ENCODE results near the gene CRIP3.

Gene CRIP3

DNA sequence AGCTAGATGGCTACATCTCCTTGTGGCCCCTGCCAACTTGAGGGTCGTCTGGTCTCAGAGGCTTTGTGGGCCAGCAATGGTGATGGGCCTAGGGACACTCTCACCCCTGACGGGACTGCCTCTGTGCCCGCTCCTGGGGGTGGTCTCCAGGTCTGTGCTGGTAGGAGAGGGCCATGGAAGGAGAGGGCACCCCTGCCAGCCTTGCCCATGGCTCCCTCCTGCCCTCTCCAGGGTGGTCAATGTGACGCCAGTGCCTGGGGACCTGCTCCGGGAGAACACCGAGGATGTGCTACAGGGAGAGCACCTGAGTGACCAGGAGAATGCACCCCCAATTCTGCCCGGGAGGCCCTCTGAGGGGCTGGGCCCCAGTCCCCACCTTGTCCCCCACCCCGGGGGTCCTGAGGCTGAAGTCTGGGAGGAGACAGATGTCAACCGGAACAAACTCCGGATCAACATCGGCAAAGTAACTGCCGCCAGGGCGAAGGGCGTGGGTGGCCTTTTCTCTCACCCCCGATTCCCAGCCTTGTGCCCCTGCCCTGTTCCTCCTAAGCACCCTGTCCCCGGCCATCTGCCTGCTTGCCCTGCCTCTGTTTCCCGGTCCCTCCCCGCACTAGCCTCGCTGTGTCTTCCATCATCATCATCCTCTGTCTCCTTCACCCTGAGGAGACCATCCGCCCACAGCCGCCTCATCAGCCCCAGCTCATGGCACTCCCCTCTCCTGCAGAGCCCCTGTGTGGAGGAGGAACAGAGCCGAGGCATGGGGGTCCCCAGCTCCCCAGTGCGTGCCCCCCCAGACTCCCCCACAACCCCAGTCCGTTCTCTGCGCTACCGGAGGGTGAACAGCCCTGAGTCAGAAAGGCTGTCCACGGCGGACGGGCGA lies 49.6 kb downstream of the CRIP3 start:
- no peaks in the 10 kb centered on the region for H3K36me3 ChIP-seq
- TF ChIP-seq Cebpa-rat (IDR thresholded peaks at IDR 0.05) = no peak
- no peaks in the 10 kb centered on the region for H3K9me3 ChIP-seq
- no peak overlapping the region for H3K4me2 ChIP-seq
- no peaks in the 10 kb centered on the region for H3K4me1 ChIP-seq
- no peak overlapping the region for H3K4me3 ChIP-seq
- no peak overlapping the region for H3K9ac ChIP-seq
- no peaks in the 10 kb centered on the region for H3K27me3 ChIP-seq
- no peaks in the 10 kb centered on the region for H4K20me1 ChIP-seq
- H3K27ac ChIP-seq = no peak overlapping the region

DNA sequence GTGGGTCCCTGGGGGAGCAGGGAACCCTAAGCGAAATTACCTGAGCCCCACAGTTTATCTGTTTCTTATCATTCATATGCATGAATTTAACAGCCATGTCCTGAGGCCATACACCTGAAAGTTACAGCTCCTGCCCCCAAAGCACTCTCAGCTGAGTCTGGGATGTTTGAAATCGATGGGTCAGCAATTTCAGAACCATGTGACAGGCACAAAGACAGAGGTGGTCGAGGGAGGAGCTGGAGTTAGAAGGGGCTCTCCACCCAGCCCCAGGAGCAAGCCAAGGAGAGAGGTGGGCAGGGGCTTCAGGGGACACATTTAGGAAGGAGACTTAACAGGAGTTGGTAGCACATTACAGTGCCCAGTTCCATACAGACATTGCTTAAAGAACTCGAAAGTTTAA lies 50.4 kb downstream of the CRIP3 start:
- H3K27me3 ChIP-seq = peaks cover 7% of the 10 kb centered on the region
- H3K9me3 ChIP-seq = no peaks in the 10 kb centered on the region
- H3K36me3 ChIP-seq = no peaks in the 10 kb centered on the region
- no peaks in the 10 kb centered on the region for H3K4me1 ChIP-seq
- H3K4me3 ChIP-seq = no peak overlapping the region
- H3K27ac ChIP-seq = no peak overlapping the region
- no peaks in the 10 kb centered on the region for H4K20me1 ChIP-seq
- no peak for TF ChIP-seq Cebpa-rat (IDR thresholded peaks at IDR 0.05)
- no peak overlapping the region for H3K4me2 ChIP-seq
- H3K9ac ChIP-seq = no peak overlapping the region

DNA sequence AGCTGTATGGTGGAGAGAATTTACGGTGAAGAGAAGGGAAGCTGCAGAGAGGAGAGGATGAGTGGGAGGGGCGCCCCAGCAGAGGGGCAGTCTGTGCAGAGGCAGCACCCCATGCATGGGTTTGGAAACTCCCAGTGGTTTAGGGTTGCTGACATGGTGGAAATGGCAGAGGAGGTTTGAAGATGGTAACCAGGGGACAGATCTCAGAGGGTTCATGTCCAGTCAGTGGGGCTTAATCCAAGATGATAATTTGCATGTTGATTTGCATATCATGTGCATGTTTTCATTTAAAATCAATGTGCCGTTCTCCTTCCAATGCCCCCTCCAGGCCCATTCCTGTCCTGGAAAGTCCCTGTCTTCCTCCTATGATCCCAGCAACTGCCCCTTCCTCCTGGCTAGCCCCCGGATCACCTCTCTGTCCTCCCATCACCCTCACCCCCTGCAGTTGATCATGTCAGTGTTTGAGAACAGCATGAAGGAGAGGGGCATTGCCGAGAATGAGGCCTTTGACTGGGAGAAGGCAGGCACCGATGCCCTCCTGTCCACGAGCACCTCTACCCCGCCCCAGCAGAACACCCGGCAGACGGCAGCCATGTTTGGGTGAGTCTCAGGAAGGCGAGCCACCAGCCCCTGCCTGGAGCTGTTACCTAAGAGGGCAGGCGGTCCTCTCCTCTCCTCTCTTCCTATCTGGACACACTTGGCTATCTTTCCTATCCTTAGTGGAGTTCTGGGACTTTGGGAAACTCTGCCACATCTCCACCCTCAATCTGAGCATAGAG lies 51.1 kb downstream of the CRIP3 start:
- Histone ChIP-seq H3K36me3 (no peaks in the 10 kb centered on the region), H3K4me3 (no peak overlapping the region), H3K27ac (no peak overlapping the region), H3K27me3 (peaks cover 13% of the 10 kb centered on the region), H3K9me3 (no peaks in the 10 kb centered on the region), H3K4me2 (no peak overlapping the region), H3K4me1 (no peaks in the 10 kb centered on the region), H4K20me1 (no peaks in the 10 kb centered on the region), H3K9ac (no peak overlapping the region)
- TF ChIP-seq Cebpa-rat (IDR thresholded peaks at IDR 0.05) = no peak

DNA sequence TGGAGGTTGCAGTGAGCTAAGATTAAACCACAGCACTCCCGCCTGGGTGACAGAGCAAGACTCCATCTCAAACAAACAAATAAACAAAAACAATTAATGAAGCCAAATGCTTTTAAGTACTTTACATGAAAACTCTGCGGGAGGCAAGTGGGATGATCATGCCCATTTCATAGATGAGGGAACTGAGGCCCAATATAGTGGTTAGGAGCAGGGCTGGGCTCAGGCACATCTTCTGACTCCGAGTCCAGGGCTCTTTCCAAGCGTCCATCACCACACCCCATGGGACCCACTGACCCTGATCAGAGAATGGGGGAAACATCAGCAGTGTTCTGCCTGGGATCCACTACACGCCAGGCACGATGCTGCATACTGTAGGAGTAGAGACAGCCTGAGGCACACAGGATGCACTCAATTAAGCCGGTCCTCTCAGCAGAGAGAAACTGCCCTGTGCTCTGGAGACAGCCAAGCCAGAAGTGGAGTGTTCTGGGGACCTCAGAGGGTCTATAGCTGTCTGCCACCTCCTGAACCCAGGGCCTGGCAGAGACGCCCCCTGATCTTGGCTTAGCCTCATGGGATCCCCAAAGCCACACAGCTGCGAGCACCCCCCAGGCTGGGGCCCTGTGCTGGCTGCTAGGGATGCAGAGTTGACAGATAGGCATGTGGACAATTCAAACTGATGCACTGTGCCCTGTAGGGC lies 51.8 kb downstream of the CRIP3 start:
- TF ChIP-seq Cebpa-rat (IDR thresholded peaks at IDR 0.05) = no peak
- Histone ChIP-seq H3K36me3 (no peaks in the 10 kb centered on the region), H3K27ac (no peak overlapping the region), H3K4me1 (no peaks in the 10 kb centered on the region), H3K4me3 (no peak overlapping the region), H3K4me2 (no peak overlapping the region), H3K27me3 (peaks cover 20% of the 10 kb centered on the region), H4K20me1 (no peaks in the 10 kb centered on the region), H3K9me3 (no peaks in the 10 kb centered on the region), H3K9ac (no peak overlapping the region)
